OCI-LY1 (cell line): Measurements from ENCODE around the gene VWA3A.

ENCODE experiments used
- H2AFZ ChIP-seq: fragments of 200-600 bp; sonication (generic), shearing (Covaris generic); 2 replicates; pipeline ENCODE4 v1.6.0; 2014; ENCODE audit warnings: antibody characterized with exemption, mild to moderate bottlenecking, low read length
- H3F3A ChIP-seq: fragments of 200-600 bp; sonication (generic), shearing (Covaris generic); 2 replicates; pipeline ENCODE4 v1.6.0; 2014; ENCODE audit warnings: mild to moderate bottlenecking, antibody characterized with exemption, low read length, moderate library complexity; ENCODE audit not compliant: insufficient read depth
- H3K27ac ChIP-seq: fragments of 200-600 bp; sonication (generic); 2 replicates; pipeline ENCODE4 v1.5.1; 2014; ENCODE audit warnings: low read length, mixed run types, mild to moderate bottlenecking, low read depth; ENCODE audit not compliant: poor library complexity, severe bottlenecking
- H3K27me3 ChIP-seq: fragments of 200-600 bp; sonication (generic); 2 replicates; pipeline ENCODE4 v1.6.0; 2014; ENCODE audit warnings: antibody characterized with exemption, mild to moderate bottlenecking, low read length, moderate library complexity; ENCODE audit not compliant: insufficient read depth
- H3K36me3 ChIP-seq: fragments of 200-600 bp; sonication (generic); 2 replicates; pipeline ENCODE4 v1.6.1; 2014; ENCODE audit warnings: mild to moderate bottlenecking, antibody characterized with exemption, low read length, moderate library complexity, mixed read lengths; ENCODE audit not compliant: insufficient read depth
- H3K4me1 ChIP-seq: fragments of 200-600 bp; sonication (generic); 2 replicates; pipeline ENCODE4 v1.5.1; 2014; ENCODE audit warnings: mild to moderate bottlenecking, low read length, moderate library complexity; ENCODE audit not compliant: insufficient read depth, severe bottlenecking
- H3K4me2 ChIP-seq: fragments of 200-600 bp; sonication (generic), shearing (Covaris generic); 2 replicates; pipeline ENCODE4 v1.6.1; 2014; ENCODE audit warnings: low read length
- H3K4me3 ChIP-seq: fragments of 200-600 bp; sonication (generic); 2 replicates; pipeline ENCODE4 v1.5.1; 2014; ENCODE audit warnings: low read length, low read depth, mild to moderate bottlenecking, mixed read lengths; ENCODE audit not compliant: poor library complexity, severe bottlenecking
- H3K79me2 ChIP-seq: fragments of 200-600 bp; shearing (Covaris generic); 2 replicates; pipeline ENCODE4 v1.6.1; 2016; ENCODE audit warnings: mixed run types, low read length, mixed read lengths; ENCODE audit not compliant: insufficient read depth
- H3K9ac ChIP-seq: fragments of 200-600 bp; sonication (generic), shearing (Covaris generic); 2 replicates; pipeline ENCODE4 v1.6.1; 2014; ENCODE audit warnings: mild to moderate bottlenecking, low read length, mixed read lengths
- H3K9me2 ChIP-seq: fragments of 200-600 bp; sonication (generic), shearing (Covaris generic); 2 replicates; pipeline ENCODE4 v1.6.1; 2014; ENCODE audit warnings: low read depth, mild to moderate bottlenecking, low read length, mixed read lengths
- H3K9me3 ChIP-seq: fragments of 200-600 bp; shearing (Covaris generic); 2 replicates; pipeline ENCODE4 v1.6.1; 2014; ENCODE audit warnings: low read length, mixed read lengths
- H4K20me1 ChIP-seq: fragments of 200-600 bp; sonication (generic), shearing (Covaris generic); 2 replicates; pipeline ENCODE4 v1.6.0; 2016; ENCODE audit warnings: mild to moderate bottlenecking, low read length; ENCODE audit not compliant: insufficient read depth
- EZH2 ChIP-seq: fragments of 200-600 bp; sonication (generic), shearing (Covaris generic); IDR thresholded peaks from 2 replicates; pipeline ENCODE4 v1.8.0; 2017; ENCODE audit warnings: borderline replicate concordance, mixed run types, mild to moderate bottlenecking, antibody characterized with exemption, low read length, moderate library complexity, mixed read lengths
- TF ChIP-seq, protein P1 (sequence below): fragments of 200-600 bp; sonication (generic), shearing (Covaris generic); IDR thresholded peaks from 2 replicates; pipeline ENCODE4 v1.5.1; 2017; ENCODE audit warnings: mild to moderate bottlenecking, antibody characterized with exemption, low read length, moderate library complexity, mixed read lengths

The VWA3A gene

DNA sequence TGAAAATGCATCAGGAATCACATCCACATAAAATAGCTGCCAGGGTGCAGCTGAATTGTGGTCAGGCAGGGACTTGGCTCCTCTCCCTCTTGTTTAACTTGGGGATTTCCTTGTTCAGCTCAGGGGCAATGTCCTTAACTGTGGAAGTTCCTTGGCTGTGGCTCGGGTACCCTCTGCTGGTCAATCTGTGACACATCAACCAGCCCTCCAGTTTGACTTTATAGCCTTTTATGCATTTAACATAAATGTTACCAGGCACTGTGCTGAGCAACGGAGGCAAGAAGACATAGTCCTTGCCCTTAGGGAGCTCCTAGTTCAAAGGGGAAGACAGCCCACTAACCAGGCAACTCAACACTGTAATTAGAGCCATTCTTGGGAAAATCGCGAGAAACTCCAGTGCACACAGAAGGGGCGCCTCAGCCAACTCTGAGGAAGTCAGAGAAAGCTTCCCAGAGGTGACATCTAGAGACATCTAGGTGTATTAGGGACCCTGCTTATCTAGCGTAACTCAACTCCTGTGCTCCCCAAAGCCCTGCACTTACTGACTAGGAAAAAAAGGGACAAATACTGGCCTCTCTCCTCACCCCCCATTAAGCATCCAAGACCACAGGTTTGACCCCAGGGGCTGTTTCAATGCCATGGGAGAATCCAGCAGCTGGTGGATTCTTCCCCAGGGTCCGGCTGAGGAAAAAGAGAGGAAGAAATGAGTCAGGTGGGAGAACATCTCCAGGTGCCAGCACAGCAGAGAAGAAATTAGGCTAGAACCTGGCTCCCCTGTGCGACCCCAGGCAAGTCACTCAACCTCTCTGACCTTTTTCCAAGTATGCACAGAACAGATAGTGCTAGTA is 96.5 kb downstream of the VWA3A start:
- Histone ChIP-seq H3K27ac (peak overlapping the region; percentile 44), H2AFZ (no peak overlapping the region), H3K9me2 (no peaks in the 10 kb centered on the region), H3K9me3 (no peaks in the 10 kb centered on the region), H3K4me1 (peaks cover 31% of the 10 kb centered on the region), H3K27me3 (no peaks in the 10 kb centered on the region), H3K9ac (no peak overlapping the region; the same call in 1 of the 2 replicates), H3K4me3 (peak overlapping the region; percentile 80), H3K79me2 (no peaks in the 10 kb centered on the region), H3K4me2 (peak overlapping the region; percentile 98), H4K20me1 (no peaks in the 10 kb centered on the region), H3K36me3 (no peaks in the 10 kb centered on the region), H3F3A (no peaks in the 10 kb centered on the region)
- TF ChIP-seq, protein P1, sequence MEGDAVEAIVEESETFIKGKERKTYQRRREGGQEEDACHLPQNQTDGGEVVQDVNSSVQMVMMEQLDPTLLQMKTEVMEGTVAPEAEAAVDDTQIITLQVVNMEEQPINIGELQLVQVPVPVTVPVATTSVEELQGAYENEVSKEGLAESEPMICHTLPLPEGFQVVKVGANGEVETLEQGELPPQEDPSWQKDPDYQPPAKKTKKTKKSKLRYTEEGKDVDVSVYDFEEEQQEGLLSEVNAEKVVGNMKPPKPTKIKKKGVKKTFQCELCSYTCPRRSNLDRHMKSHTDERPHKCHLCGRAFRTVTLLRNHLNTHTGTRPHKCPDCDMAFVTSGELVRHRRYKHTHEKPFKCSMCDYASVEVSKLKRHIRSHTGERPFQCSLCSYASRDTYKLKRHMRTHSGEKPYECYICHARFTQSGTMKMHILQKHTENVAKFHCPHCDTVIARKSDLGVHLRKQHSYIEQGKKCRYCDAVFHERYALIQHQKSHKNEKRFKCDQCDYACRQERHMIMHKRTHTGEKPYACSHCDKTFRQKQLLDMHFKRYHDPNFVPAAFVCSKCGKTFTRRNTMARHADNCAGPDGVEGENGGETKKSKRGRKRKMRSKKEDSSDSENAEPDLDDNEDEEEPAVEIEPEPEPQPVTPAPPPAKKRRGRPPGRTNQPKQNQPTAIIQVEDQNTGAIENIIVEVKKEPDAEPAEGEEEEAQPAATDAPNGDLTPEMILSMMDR = peak; percentile 95
- TF ChIP-seq EZH2 = no peak

DNA sequence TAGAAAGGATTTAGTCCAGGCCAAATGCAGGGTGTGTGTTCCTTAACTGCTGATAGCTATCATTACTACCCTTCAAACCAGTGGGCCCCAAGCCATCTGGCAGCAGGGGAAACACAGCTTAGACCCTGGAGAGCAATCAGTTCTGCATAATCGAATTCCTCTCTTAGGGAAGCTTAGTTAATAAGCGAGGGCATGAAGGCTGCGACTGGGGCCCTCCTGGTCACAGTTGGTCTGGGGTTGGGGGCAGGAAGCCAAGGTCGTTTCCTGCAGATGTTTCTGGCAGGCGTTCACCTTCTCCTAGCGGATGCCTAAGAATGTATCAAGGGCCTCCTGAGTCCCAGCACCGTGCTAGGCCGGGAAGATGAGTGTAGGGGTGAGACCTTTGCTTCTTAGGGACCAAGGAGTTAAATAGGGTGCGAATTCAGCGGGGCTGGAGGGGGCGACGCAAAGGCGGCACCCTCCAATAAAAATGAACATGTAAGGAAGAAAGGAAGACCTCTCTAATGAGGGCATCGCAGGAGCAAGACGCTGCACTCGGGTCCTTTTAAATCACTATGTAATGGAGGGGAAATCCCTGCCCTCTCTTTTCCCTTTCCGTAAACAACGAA is 97.2 kb downstream of the VWA3A start:
- Histone ChIP-seq H3K4me2 (peak overlapping the region; percentile 98), H3K27ac (peak overlapping the region; percentile 44), H3F3A (no peaks in the 10 kb centered on the region), H3K4me3 (peak overlapping the region; percentile 80), H3K9ac (peak overlapping the region; percentile 72), H4K20me1 (no peaks in the 10 kb centered on the region), H3K9me2 (no peaks in the 10 kb centered on the region), H2AFZ (0 out of 2 replicates have a peak overlapping the region, but pooled peaks have one; percentile 32), H3K4me1 (peaks cover 33% of the 10 kb centered on the region), H3K9me3 (no peaks in the 10 kb centered on the region), H3K36me3 (no peaks in the 10 kb centered on the region), H3K27me3 (no peaks in the 10 kb centered on the region), H3K79me2 (no peaks in the 10 kb centered on the region)
- no peak for TF ChIP-seq EZH2
- TF ChIP-seq, protein P1 = no peak

GRCh38 chr16:22190081-22190775 is 97.9 kb downstream of the VWA3A start:
- H3K9me3 ChIP-seq = no peaks in the 10 kb centered on the region
- peak overlapping the region; percentile 72 for H3K9ac ChIP-seq
- 0 out of 2 replicates have a peak overlapping the region, but pooled peaks have one; percentile 32 for H2AFZ ChIP-seq
- no peaks in the 10 kb centered on the region for H3F3A ChIP-seq
- H3K79me2 ChIP-seq = no peaks in the 10 kb centered on the region
- H3K36me3 ChIP-seq = no peaks in the 10 kb centered on the region
- peak overlapping the region; percentile 98 for H3K4me2 ChIP-seq
- peak overlapping the region; percentile 44 for H3K27ac ChIP-seq
- H3K4me1 ChIP-seq = peaks cover 39% of the 10 kb centered on the region
- H4K20me1 ChIP-seq = no peaks in the 10 kb centered on the region
- TF ChIP-seq, protein P1 = no peak
- no peak for TF ChIP-seq EZH2
- peak overlapping the region; percentile 80 for H3K4me3 ChIP-seq
- H3K9me2 ChIP-seq = no peaks in the 10 kb centered on the region
- H3K27me3 ChIP-seq = no peaks in the 10 kb centered on the region
